ENCODE results near the gene DGKQ. TPM values are rescaled to one million over a fixed set of nuclear protein-coding genes. Genes with fewer than 3 reads are reported as not detected.

Gene DGKQ
- total and polyA plus RNA-seq, 10 donors: 6.3 to 26.3 (median 16.1) TPM

DNA sequence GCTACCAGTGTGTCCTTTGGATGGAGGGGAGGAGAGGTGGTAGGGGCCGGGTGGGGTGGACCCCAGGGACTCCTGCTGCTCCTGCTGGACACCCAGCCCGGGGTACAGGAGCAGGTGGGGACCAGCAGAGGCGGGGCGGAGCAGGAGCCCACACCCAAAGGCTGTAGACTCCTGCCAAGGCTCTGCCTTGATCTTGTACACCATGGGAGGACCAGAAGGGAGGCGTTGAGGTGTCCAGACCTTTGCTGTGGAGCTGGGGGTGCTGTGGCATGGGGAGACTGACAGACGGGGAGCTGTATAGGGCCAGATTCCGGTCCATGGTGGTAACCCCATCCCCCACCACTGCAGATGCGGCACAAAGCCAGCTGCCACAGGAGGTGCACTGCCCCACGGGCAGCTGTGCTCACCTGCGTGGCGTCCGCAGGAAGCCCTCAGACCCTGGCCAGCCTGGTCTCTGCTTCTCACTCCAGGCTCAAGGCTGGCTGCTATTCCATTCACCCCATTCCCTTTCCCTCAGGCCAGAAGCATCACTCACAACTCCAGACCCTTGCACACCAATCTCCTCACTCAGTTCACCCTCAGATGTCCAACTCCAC is 24.8 kb upstream of the DGKQ start:
- Histone ChIP-seq H3K4me1 (peaks cover 13 to 56% (median 38%) of the 10 kb centered on the region in 6 donors), H3K9me3 (no peaks in the 10 kb centered on the region), H3K27ac (no peak overlapping the region), H3K36me3 (no peaks in the 10 kb centered on the region), H3K27me3 (replicated peaks in 1 of 7) (peaks cover 8 to 74% (median 56%) of the 10 kb centered on the region in 7 donors), H3K4me3 (peak overlapping the region in 1 of 8 donors; percentile 60)
- intact Hi-C loops (cut with DNase I; ENCODE audit: low total_unique reads): no loop called here
- DNase-seq: no peak
- WGBS, 5 donors: 46 to 70% (median 51%) methylated on average over 8 to 12 of the region's 12 CpGs
- TF ChIP-seq POLR2A (IDR thresholded peaks at IDR 0.05): no peak
- TF ChIP-seq POLR2AphosphoS5 (IDR thresholded peaks at IDR 0.05): peak in 1 of 3 donors; percentile 35

DNA sequence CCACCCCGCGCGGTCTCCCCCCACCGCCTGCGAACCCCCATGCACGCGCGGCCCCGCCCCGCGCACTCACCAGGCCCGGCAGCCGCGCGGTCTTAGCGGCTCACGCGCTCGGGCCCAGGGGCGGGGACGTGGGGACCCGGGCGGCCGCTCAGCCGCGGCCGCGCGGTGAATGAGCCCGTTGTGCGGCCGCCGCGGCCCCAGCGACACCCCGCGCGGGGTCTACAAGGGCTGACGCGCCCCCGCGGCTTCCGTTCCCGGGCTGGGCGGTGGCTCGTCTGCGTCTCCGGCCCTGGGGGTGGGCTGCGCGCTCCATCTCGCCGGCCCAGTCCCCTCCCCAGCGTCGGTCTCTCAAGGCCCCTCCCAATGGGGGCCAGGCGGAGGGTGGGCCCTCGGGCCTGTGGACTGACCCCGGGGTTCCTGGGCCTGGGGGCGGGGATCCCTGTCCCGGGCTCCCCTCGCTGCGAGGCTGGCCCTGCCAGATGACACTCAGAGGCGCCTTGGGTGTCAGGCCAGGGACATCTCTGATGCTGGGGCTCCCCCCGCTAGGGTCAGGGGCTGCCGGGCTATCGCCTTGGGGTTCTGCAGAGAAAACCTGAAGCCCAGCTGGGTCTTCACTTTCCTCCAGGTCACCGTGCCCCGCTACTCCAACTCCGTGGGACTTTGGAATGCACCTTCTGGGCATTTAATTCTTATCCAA is 24.2 kb upstream of the DGKQ start:
- WGBS, 5 donors: 3 to 22% (median 4%) methylated on average over 6 to 68 of the region's 68 CpGs
- Histone ChIP-seq H3K27me3 (replicated peaks in 1 of 7) (peaks cover 8 to 67% (median 50%) of the 10 kb centered on the region in 7 donors), H3K36me3 (no peaks in the 10 kb centered on the region), H3K27ac (no peak overlapping the region), H3K9me3 (no peaks in the 10 kb centered on the region), H3K4me1 (peaks cover 8 to 55% (median 37%) of the 10 kb centered on the region in 6 donors), H3K4me3 (peak overlapping the region in 5 of 8 donors; percentile 10 to 60 (median 25))
- intact Hi-C loops (cut with DNase I; ENCODE audit: low total_unique reads): no loop called here
- TF ChIP-seq POLR2A (IDR thresholded peaks at IDR 0.05): no peak
- peak in 1 of 3 donors; percentile 30 for TF ChIP-seq POLR2AphosphoS5 (IDR thresholded peaks at IDR 0.05)
- no peak for DNase-seq

DNA sequence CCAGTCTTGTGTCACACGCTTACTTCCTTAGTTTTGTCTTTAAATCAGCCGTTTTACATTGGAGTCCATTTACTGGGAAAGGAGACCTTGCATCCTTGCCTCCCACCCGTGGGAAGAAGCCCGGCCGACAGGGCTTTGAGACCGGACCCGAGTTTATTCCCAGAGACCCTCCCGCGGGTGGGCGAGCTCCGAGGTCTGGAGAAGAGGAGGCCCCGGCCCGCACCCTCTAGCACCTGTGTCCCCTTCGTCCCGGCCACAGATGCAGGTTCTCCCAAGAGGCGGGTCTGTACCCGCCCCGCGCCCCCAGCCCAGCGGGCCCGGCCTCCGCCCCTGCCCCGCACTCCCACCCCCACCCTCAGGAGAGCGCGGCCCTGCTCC is 23.6 kb upstream of the DGKQ start:
- H3K4me1 ChIP-seq: peaks cover 3 to 55% (median 36%) of the 10 kb centered on the region in 6 donors
- H3K27ac ChIP-seq: no peak overlapping the region
- TF ChIP-seq, protein P1, sequence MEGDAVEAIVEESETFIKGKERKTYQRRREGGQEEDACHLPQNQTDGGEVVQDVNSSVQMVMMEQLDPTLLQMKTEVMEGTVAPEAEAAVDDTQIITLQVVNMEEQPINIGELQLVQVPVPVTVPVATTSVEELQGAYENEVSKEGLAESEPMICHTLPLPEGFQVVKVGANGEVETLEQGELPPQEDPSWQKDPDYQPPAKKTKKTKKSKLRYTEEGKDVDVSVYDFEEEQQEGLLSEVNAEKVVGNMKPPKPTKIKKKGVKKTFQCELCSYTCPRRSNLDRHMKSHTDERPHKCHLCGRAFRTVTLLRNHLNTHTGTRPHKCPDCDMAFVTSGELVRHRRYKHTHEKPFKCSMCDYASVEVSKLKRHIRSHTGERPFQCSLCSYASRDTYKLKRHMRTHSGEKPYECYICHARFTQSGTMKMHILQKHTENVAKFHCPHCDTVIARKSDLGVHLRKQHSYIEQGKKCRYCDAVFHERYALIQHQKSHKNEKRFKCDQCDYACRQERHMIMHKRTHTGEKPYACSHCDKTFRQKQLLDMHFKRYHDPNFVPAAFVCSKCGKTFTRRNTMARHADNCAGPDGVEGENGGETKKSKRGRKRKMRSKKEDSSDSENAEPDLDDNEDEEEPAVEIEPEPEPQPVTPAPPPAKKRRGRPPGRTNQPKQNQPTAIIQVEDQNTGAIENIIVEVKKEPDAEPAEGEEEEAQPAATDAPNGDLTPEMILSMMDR (IDR thresholded peaks at IDR 0.05 in 8 of 11, conservative IDR thresholded peaks at IDR 0.05 in 3 of 11): no peak
- TF ChIP-seq POLR2A (IDR thresholded peaks at IDR 0.05) (no peak), POLR2AphosphoS5 (IDR thresholded peaks at IDR 0.05) (no peak)
- peaks cover 3 to 62% (median 44%) of the 10 kb centered on the region in 7 donors for H3K27me3 ChIP-seq (replicated peaks in 1 of 7)
- peak overlapping the region in 4 of 8 donors; percentile 10 to 60 (median 34) for H3K4me3 ChIP-seq
- peaks cover 0 to 2% (median 0%) of the 10 kb centered on the region in 6 donors for H3K36me3 ChIP-seq
- DNase-seq: no peak
- no peaks in the 10 kb centered on the region for H3K9me3 ChIP-seq
- intact Hi-C loops (cut with DNase I; ENCODE audit: low total_unique reads): no loop called here
- 7 to 21% (median 12%) methylated on average over 16 to 25 of the region's 25 CpGs for WGBS, 5 donors

DNA sequence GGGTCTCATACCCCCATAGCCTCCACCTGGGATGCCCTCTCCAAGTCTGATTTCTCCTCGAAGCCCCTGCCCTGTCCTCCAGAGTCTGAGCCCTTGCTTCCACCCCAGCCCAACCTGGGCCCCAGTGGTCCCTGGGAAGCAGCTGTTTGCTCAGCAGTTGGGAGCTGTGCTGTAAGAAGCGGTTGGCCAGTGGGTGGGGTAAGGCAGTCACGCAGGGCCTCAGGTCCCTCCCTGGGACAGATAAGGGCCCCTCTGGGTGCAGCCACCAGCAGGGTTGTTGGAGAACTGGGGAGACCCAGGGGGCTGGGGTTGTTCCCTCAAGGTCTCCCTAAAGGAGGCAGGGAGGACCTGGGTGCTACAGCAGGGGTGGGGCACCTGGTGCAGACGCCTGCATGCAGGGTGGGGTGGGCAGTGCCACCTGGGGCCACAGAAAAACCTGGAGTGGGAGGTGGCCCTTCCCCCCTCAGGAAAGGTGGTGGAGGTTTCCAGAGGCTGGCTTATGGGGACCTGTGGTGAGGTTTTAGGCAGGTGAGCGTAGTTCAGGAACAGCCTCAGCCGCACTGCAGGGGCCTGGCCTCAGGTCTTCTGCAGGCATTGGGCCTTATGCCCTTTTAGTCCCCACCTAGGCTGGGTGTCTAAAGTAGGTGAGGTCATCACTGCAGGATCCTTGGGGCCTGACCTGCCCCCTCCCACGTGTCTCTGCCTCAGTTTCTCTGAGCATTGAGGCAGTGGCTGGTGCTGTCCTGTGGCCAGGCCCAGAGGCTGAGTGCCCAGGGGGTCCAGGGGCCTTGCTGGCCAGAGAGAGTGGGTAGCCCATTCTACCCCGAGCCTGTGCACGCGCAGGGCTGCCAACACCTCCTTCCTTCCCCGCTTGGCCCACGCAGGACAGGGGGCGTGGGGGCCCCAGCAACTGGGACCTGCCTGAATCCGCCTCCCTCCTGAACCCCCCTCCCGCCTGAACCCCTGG is 22.9 kb upstream of the DGKQ start:
- Histone ChIP-seq H3K36me3 (peaks cover 0 to 9% (median 1%) of the 10 kb centered on the region in 6 donors), H3K9me3 (no peaks in the 10 kb centered on the region), H3K4me1 (peaks cover 0 to 55% (median 39%) of the 10 kb centered on the region in 6 donors), H3K4me3 (peak overlapping the region in 1 of 8 donors; percentile 60), H3K27me3 (replicated peaks in 1 of 7) (peaks cover 0 to 55% (median 38%) of the 10 kb centered on the region in 7 donors), H3K27ac (no peak overlapping the region)
- TF ChIP-seq POLR2AphosphoS5 (IDR thresholded peaks at IDR 0.05) (no peak), POLR2A (IDR thresholded peaks at IDR 0.05) (no peak)
- TF ChIP-seq, protein P1 (IDR thresholded peaks at IDR 0.05 in 8 of 11, conservative IDR thresholded peaks at IDR 0.05 in 3 of 11): no peak
- intact Hi-C loops (cut with DNase I; ENCODE audit: low total_unique reads): no loop called here
- 60 to 73% (median 65%) methylated on average over 14 to 15 of the region's 15 CpGs for WGBS, 5 donors
- no peak for DNase-seq

Measured in spleen (tissue), 11 donors.